Smooth muscle cell (in vitro differentiated cells): Measurements from ENCODE around the gene CAPNS1. TPM values are rescaled to one million over a fixed set of nuclear protein-coding genes. Genes with fewer than 3 reads are reported as not detected.

Experiments
- DNase-seq: peaks from one replicate; lab custom pipeline; 2025; ENCODE audit not compliant: unreplicated experiment; lab: John Stamatoyannopoulos, UW
- H2AFZ ChIP-seq: fragments of 200-600 bp; sonication (generic); 2 replicates; pipeline ENCODE4 v1.6.0; 2016; ENCODE audit warnings: antibody characterized with exemption, low read depth, mild to moderate bottlenecking
- H3F3A ChIP-seq: fragments of 200-600 bp; sonication (generic); 2 replicates; pipeline ENCODE4 v1.6.0; 2017; ENCODE audit warnings: antibody characterized with exemption, low read depth
- H3K27ac ChIP-seq: fragments of 200-600 bp; sonication (generic); 2 replicates; pipeline ENCODE4 v1.5.1; 2016; ENCODE audit warnings: low read depth, mild to moderate bottlenecking
- H3K27me3 ChIP-seq: fragments of 200-600 bp; sonication (generic); 2 replicates; pipeline ENCODE4 v1.6.1; 2016; ENCODE audit warnings: low read depth, mild to moderate bottlenecking
- H3K36me3 ChIP-seq: fragments of 200-600 bp; sonication (generic); 2 replicates; pipeline ENCODE4 v1.5.1; 2016; ENCODE audit warnings: low read depth
- H3K4me1 ChIP-seq: fragments of 200-600 bp; sonication (generic); 2 replicates; pipeline ENCODE4 v1.5.1; 2016; ENCODE audit warnings: low read depth
- H3K4me2 ChIP-seq: fragments of 200-600 bp; sonication (generic); 2 replicates; pipeline ENCODE4 v1.6.0; 2016; ENCODE audit warnings: mild to moderate bottlenecking
- H3K4me3 ChIP-seq: fragments of 200-600 bp; sonication (generic); 2 replicates; pipeline ENCODE4 v1.5.1; 2016; ENCODE audit warnings: mild to moderate bottlenecking
- H3K79me2 ChIP-seq: fragments of 200-600 bp; sonication (generic); 2 replicates; pipeline ENCODE4 v1.6.0; 2016; ENCODE audit warnings: low read depth, mild to moderate bottlenecking
- H3K9ac ChIP-seq: fragments of 200-600 bp; sonication (generic); 2 replicates; pipeline ENCODE4 v1.6.0; 2016; ENCODE audit warnings: low read depth
- H3K9me3 ChIP-seq: fragments of 200-600 bp; sonication (generic); replicated peaks from 2 replicates; pipeline ENCODE4 v1.5.1; 2016; ENCODE audit warnings: low read depth
- H4K20me1 ChIP-seq: fragments of 200-600 bp; sonication (generic); 2 replicates; pipeline ENCODE4 v1.6.0; 2016; ENCODE audit warnings: low read depth
- CTCF ChIP-seq: fragments of 200-600 bp; sonication (generic); IDR thresholded peaks from 2 replicates; pipeline ENCODE4 v1.5.1; 2017; ENCODE audit warnings: borderline replicate concordance, mild to moderate bottlenecking, antibody characterized with exemption; ENCODE audit not compliant: insufficient read depth, poor library complexity, severe bottlenecking
- WGBS: methylation state at CpG from one replicate; pipeline ENCODE4 v1.1.7; 2016; ENCODE audit warnings: low lambda C conversion rate; 5-methylcytosine and 5-hydroxymethylcytosine counted together
- polyA plus RNA-seq: library from polyadenylated mRNA; unstranded; fragments of >200 nt; fragmentation: Nextera tagmentation; extraction: Ambion mirVana; gene quantifications from 2 replicates; pipeline ENCODE4 v1.2.1, GENCODE V29; 2016
- total RNA-seq: library from RNA; depleted of rRNA; stranded (reverse); fragments of >200 nt; gene quantifications from 2 replicates; pipeline ENCODE4 v1.2.3, GENCODE V29; 2014

CAPNS1 gene
- total and polyA plus RNA-seq, 2 experiments from 2014 or later = 183 to 383 TPM

- no peaks in the 10 kb centered on the region for H3K4me1 ChIP-seq
- H3K9ac ChIP-seq = no peak overlapping the region
- H3K9me3 ChIP-seq = no peaks in the 10 kb centered on the region
- H3K27ac ChIP-seq = no peak overlapping the region
- peaks cover 44% of the 10 kb centered on the region for H4K20me1 ChIP-seq
- no peaks in the 10 kb centered on the region for H3K27me3 ChIP-seq
- no peak overlapping the region for H3K4me2 ChIP-seq
- no peak for TF ChIP-seq CTCF
- no peaks in the 10 kb centered on the region for H3K79me2 ChIP-seq
- 97% methylated on average over 13 of the region's 16 CpGs for WGBS
- H3K4me3 ChIP-seq = no peak overlapping the region
- no peak overlapping the region for H2AFZ ChIP-seq
- no peaks in the 10 kb centered on the region for H3F3A ChIP-seq
- DNase-seq = no peak
- H3K36me3 ChIP-seq = peaks cover 6% of the 10 kb centered on the region
These were observed 12.1 kb downstream of the CAPNS1 start for GRCh38 chr19:36152019-36152351.

GRCh38 chr19:36152352-36153091 is 12.7 kb downstream of the CAPNS1 start, which contains the start of gene COX7A1:
Gene COX7A1 (minus strand): TSS chr19:36152447. CDS start chr19:36152407, 40 bp downstream.
- no peak for DNase-seq
- Histone ChIP-seq H3K4me3 (no peak within 1 kb of the TSS), H4K20me1 (peaks cover 40% of the 10 kb centered on the region), H3K79me2 (no peaks in the 10 kb centered on the region), H2AFZ (no peak within 1 kb of the TSS), H3F3A (no peaks in the 10 kb centered on the region), H3K9me3 (no peaks in the 10 kb centered on the region), H3K4me1 (no peaks in the 10 kb centered on the region), H3K27me3 (no peaks in the 10 kb centered on the region), H3K36me3 (peaks cover 6% of the 10 kb centered on the region), H3K27ac (no peak within 1 kb of the TSS), H3K4me2 (no peak within 1 kb of the TSS), H3K9ac (no peak within 1 kb of the TSS)
- no peak for TF ChIP-seq CTCF
- 91% methylated on average over 38 of the region's 40 CpGs for WGBS

- no peaks in the 10 kb centered on the region for H3K9me3 ChIP-seq
- H3F3A ChIP-seq = no peaks in the 10 kb centered on the region
- H3K27ac ChIP-seq = no peak overlapping the region
- H3K36me3 ChIP-seq = peaks cover under 1% of the 10 kb centered on the region
- H2AFZ ChIP-seq = no peak overlapping the region
- no peak for DNase-seq
- H3K27me3 ChIP-seq = no peaks in the 10 kb centered on the region
- no peak overlapping the region for H3K4me3 ChIP-seq
- no peaks in the 10 kb centered on the region for H3K4me1 ChIP-seq
- no peak for TF ChIP-seq CTCF
- no peak overlapping the region for H3K4me2 ChIP-seq
- 97% methylated on average over 7 of the region's 10 CpGs for WGBS
- peaks cover 35% of the 10 kb centered on the region for H4K20me1 ChIP-seq
- no peak overlapping the region for H3K9ac ChIP-seq
- no peaks in the 10 kb centered on the region for H3K79me2 ChIP-seq
These were observed 13.3 kb downstream of the CAPNS1 start for GRCh38 chr19:36153126-36153525.
